Lower leg skin (tissue), 4 donors: Measurements from ENCODE around the gene ENOX2. TPM values are rescaled to one million over a fixed set of nuclear protein-coding genes. Genes with fewer than 3 reads are reported as not detected.

Experiments
- DNase-seq, 2 donors: peaks; one replicate each; pipeline ENCODE4 v3.0.0-alpha.2; 2019; ENCODE audit warnings: low spot score in 2 of 2
- H3K4me3 ChIP-seq: fragments of 200-600 bp; sonication (generic); 2 replicates; pipeline ENCODE4 v1.5.1; 2017; ENCODE audit warnings: mild to moderate bottlenecking, low read depth; ENCODE audit not compliant: poor library complexity, severe bottlenecking
- CTCF ChIP-seq, 3 donors: fragments of 450-650 bp; IDR thresholded peaks; one replicate each; pipeline ENCODE4 v1.5.1; 2016; ENCODE audit warnings: antibody characterized with exemption in 3 of 3, mild to moderate bottlenecking in 3 of 3, moderate library complexity in 2 of 3
- POLR2A ChIP-seq, 2 donors: fragments of 450-650 bp; IDR thresholded peaks; one replicate each; pipeline ENCODE4 v1.6.1; 2016 to 2017; ENCODE audit warnings: antibody characterized with exemption in 2 of 2, mild to moderate bottlenecking in 1 of 2, moderate library complexity in 1 of 2
- WGBS, 2 donors: methylation state at CpG; one replicate each; pipeline ENCODE4 v1.1.5; 2018; 5-methylcytosine and 5-hydroxymethylcytosine counted together
- intact Hi-C: fragments of 100-400 bp; cut with DNase I; formaldehyde crosslinking; loops from one replicate; pipeline ENCODE4 v1.15.0; 2023; ENCODE audit warnings: low total_unique reads
- total RNA-seq, 4 donors: library from RNA; depleted of rRNA; stranded (reverse); fragments of >200 nt; gene quantifications; one replicate each; pipeline ENCODE4 v1.1.0, GENCODE V29; 2016

Gene ENOX2
- total RNA-seq, 4 donors from 2014 or later = 6.5 to 9.5 (median 8.3) TPM

DNA sequence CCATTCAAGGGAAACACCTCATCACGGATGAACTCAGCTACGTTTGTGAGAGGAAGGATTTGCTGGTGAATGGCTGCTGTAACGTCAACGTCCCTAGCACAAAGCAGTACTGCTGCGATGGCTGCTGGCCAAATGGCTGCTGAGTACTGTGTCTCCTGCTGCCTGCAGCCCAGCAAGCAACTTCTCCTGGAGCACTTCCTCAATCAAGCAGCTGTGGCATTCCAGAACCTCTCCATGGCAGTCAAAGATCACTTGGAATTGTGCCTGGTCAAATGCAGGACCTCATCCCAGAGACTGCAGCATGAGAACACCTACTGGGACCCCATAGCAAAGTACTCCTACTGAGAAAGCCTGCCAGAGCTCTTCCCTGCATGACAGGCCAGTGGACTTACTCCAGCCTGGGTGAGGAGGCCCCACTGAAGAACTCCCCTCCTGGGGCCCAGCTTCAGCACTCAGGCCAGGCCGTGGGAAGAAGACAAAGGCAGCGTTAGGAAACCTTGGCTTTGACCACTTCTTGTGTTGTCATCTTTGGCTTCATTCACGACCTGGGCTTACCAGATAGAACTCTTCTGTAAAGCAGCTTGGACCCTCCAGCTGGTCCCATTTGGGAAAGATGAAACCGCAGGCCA is 256.9 kb downstream of the ENOX2 start:
- DNase-seq = no peak
- 75 to 96% methylated on average over 8 to 9 of the region's 9 CpGs for WGBS, 2 donors
- H3K4me3 ChIP-seq = no peak overlapping the region
- TF ChIP-seq POLR2A (IDR thresholded peaks at IDR 0.05) (no peak), CTCF (IDR thresholded peaks at IDR 0.05) (no peak)
- intact Hi-C loops = no loop called here

- intact Hi-C loops = no loop called here
- WGBS, 2 donors = 52 to 65% methylated on average over 3 of the region's 3 CpGs
- H3K4me3 ChIP-seq = no peak overlapping the region
- no peak for DNase-seq
- TF ChIP-seq CTCF (IDR thresholded peaks at IDR 0.05) = no peak
- TF ChIP-seq POLR2A (IDR thresholded peaks at IDR 0.05) = no peak
Observed at GRCh38 chrX:130637591-130637990, 265.4 kb downstream of the ENOX2 start.

GRCh38 chrX:130636277-130636676 is 266.7 kb downstream of the ENOX2 start:
- intact Hi-C loops = no loop called here
- DNase-seq = no peak
- no peak overlapping the region for H3K4me3 ChIP-seq
- WGBS, 2 donors = 93 to 94% methylated on average over 3 of the region's 3 CpGs
- TF ChIP-seq CTCF (IDR thresholded peaks at IDR 0.05) = no peak

DNA sequence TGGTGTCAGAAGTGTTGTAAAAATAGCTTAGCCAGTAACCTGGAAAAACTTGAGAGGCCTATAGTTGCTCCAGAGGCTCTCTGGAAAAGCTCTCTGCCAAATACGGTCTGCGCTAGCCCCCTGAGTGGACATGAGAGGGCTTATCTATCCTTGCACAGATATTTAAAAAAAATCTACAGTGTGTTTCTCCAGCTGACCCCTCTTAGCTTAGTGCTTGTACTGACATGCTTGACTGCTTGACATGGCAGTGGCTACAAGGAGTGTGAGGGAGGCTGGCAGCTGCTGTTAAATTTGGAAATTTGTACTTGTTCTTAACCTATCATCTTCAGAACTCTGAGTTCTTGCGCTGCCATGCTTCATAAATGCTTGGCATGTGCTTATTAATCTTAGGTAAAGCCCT is 272.0 kb downstream of the ENOX2 start:
- 87 to 100% methylated on average over 3 of the region's 3 CpGs for WGBS, 2 donors
- intact Hi-C loops = no loop called here
- DNase-seq = no peak
- TF ChIP-seq CTCF (IDR thresholded peaks at IDR 0.05) (no peak), POLR2A (IDR thresholded peaks at IDR 0.05) (no peak)
- H3K4me3 ChIP-seq = no peak overlapping the region

DNA sequence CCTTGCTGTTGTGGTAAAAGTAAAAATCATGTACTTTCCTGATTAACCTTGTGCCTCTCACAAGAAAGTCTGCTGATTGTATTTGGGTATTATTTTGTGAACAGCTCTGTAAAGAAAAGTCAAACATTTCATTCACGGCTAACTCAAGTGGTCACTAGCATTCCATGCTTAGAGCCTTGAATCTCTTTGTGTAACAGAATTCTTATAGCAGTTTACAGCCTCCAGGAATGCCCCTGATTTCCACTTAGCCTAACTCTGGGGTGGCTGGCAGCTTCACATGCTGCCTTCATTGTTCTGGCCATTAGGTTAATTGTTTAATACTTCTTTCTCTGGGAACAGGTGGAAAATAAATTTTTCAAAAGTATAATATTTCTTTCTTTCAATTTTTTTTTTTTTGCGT is 274.5 kb downstream of the ENOX2 start:
- no peak overlapping the region for H3K4me3 ChIP-seq
- intact Hi-C loops = no loop called here
- WGBS, 2 donors = 77 to 94% methylated on average over 2 of the region's 2 CpGs

More for the DNA sequence above, 274.5 kb downstream of the ENOX2 start:
- no peak for DNase-seq
- TF ChIP-seq CTCF (IDR thresholded peaks at IDR 0.05) = no peak
- TF ChIP-seq POLR2A (IDR thresholded peaks at IDR 0.05) = no peak
